Stimulated activated CD8-positive, alpha-beta memory T cell treated with anti-CD3 and anti-CD28 coated beads, Interleukin-12 subunit alpha, Interleukin-12 subunit beta, amount 100 ng/mL, for 4 hours (primary cell): ENCODE measurements around the gene IL3RA.
"Not testable (repeated sequence)": the region's sequence is repeated elsewhere in the genome, so short reads cannot be mapped to it uniquely, and the experiment has no call there.

Experiments
- DNase-seq: peaks from one replicate; pipeline ENCODE4 v3.0.0-alpha.2; 2020; ENCODE audit warnings: low read depth

The IL3RA gene

DNA sequence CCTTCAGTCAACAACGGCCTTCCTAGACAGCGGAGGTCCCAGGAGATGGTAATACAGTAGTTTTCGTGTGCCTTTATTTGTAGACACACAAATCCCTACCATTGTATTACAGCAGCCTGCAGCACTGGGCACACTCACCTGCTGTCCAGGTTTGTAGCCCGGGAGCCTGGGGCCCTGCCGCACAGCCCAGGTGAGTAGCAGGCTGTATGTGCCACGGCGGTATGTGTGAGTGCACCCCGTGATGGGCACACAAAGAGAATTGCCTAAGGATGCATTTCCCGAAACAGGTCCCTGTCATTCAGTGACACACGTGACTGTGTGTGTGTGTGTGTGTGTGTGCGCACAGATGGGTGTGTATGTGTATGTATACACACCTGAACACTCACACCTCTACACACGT is 63.5 kb downstream of the IL3RA start:
- no peak for DNase-seq

DNA sequence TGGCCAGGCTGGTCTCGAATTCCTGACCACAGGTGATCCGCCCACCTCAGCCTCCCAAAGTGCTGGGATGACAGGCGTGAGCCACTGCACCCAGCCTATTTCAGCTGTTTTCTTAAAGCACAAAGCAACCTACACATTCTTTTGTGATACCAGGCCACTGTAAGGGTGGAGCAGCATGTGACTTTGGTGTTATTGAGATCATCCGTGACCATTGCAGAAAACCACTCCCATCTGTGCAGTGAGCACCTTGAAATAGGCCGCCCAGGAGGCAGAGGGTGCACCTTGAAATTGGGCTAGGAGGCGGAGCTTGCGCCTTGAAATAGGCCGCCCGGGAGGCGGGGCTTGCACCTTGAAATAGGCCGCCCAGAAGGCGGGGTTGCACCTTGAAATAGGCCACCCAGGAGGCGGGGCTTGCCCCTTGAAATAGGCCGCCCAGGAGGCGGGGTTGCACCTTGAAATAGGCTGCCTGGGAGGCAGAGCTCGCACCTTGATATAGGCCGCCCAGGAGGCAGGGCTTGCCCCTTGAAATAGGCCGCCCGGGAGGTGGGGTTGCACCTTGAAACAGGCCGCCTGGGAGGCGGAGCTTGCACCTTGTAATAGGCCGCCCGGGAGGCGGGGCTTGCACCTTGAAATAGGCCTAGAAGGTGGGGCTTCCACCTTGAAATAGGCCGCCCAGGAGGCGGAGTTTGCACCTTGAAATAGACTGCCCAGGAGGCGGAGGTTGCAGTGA is 64.3 kb downstream of the IL3RA start:
- no peak for DNase-seq

DNA sequence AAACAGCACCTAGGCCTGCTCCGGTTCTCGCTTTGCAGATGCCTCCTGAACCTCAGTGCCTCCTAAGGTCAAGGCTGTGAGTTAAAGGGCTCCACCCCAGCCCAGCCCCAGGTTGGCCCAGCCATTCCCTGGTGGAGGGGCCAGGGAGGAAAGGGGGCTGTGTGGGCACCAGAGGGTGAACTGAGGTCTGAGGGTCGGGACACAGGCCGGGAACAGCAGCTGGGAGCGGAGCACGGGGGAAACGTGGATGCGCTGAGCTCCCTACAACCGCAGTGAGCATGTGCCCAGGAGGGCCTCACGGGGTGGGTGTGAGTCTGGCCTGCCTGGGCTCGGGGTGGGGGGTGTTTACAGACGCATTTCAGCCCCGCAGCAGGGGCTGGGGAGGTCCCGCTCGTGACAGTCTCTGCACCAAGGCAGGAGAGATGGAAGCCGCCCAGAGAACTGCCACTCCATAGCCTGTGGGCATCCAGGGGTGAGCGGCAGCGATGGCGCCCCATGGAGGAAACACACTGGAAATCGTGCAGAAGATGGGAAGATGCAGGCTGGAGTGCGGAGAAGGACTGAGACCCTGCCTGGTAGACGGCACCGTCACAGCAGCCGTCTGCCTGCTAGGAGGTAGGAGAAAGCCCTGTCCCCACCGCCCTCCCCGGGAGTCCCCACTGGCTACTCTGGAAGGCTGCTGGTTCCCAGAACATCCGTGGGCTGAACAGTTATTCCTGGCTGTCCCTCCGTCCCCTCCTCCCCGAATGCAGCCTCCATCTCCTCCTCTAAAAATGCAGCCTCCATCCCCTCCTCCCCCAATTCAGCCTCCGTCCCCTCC is 65.2 kb downstream of the IL3RA start:
- DNase-seq = no peak

GRCh38 chrX:1403228-1403627 is 66.6 kb downstream of the IL3RA start:
- DNase-seq = no peak

- not testable (repeated sequence) for DNase-seq
Observed at GRCh38 chrX:1403867-1404266, 67.3 kb downstream of the IL3RA start.

DNA sequence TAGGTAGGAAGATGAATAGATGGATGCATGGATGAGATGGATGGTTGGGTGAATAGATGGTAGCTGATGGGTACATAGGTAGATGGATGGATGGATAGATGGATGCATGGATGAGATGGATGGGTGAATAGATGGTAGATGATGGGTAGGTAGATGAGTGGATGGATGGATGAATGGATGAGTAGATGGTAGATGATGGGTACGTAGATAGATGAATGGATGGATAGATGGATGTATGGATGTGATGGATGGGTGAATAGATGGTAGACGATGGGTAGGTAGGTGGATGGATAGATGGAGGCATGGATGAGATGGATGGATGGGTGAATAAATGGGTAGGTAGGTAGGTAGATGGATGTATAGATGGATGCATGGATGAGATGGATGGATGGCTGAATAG is 69.2 kb downstream of the IL3RA start:
- DNase-seq = not testable (repeated sequence)

GRCh38 chrX:1407035-1407434 is 70.5 kb downstream of the IL3RA start:
- DNase-seq = no peak

DNA sequence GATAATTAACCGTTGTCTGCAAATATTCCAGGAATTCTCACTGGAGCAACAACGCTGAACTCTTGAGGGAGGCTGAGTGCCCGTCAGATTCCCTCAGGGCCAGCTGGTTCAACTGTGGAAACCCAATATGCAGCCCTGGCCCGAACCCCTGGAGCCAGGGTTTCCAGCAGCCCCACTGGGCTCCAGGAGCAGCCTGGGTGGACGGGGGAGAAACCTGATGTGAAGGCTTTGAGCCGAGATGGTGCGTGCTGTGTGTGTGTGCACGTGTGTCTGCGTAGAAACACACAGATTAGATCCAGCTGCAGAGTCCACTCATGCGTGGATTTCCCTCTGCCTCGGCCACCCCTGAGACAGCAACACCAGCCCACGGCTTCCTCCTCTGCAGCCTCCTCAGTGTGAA is 74.7 kb downstream of the IL3RA start:
- DNase-seq = no peak

DNA sequence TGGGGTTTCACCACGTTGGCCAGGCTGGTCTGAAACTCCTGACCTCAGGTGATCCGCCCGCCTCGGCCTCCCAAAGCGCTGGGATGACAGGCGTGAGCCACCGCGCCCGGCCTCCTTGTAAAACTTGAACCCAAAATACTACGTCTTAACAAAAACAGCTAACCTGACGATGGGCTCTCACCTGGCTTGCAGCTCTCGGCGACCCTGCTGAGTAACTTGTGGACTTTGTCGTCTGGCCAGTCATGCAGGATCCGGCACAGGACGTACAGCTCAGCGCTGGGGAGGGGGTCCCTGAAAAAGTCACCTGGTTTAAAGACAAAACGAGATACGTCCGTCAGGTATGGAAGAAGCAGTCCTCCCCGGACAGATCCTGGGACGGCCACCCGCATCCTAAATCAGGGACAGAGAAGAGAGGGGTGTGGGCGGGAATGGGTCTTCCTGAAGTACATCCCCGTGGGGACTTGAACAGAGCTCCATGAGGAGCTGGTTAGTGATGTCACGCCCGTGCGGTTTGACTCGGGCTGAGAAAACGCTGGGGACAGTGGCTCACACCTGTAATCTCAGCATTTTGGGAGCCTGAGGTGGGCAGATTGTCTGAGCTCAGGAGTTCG is 76.1 kb downstream of the IL3RA start:
- no peak for DNase-seq

DNA sequence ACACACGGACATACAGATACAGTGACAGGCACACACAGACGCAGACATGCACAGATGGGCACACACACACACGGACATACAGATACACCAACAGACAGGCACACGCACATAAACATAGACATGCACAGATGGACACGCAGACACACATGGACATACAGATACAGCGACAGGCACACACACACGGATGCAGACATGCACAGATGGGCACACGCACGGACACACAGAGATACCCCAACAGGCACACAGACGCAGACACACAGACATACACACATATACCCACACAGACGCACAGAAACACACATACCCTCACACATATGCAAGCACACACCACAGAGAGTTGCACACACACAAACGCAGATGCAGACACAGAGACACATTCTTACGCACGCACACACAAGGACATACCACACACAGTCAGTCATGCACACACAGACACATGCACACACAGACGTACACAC is 79.8 kb downstream of the IL3RA start:
- DNase-seq = no peak

- no peak for DNase-seq
Observed at GRCh38 chrX:1416965-1417760, 80.6 kb downstream of the IL3RA start.

DNA sequence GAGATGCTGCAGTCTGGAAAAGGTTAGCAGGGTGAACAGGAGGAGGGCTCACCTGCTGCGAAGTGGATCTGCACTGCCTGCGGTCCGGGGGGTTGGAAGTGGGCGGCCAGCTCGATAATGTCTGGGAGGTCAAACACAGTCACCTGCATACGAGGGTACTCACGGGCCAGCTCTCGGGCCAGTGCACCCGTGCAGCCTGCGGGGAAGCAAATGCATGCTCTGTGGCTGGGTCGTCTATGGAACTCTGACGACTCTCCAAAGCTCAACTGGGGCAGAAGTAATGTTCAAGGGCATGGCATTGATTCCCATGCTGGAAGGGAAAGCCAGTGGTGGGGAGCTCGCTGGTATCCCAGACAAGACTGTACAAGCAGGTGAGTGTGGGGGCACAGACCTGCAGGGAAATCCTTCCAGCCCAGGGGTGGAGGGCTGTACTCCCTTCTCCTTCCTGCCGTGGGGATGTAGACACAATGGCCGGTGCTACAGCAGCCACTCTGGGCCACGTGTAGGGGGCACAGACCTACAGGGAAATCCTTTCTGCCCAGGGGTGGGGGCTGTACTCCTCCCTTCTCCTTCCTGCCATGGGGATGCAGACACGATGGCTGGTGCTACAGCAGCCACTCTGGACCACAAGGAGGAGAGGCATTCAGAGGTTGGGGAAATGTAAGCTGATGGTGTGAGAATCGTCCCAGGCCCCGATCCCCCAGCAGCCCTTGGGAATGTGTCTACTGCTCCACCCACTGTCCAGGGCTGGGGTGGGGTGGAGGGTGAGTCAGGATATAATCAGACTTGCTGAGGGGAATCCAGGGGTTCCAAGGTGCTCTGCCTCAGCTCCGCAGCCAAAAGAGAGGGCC is 81.6 kb downstream of the IL3RA start:
- no peak for DNase-seq

- no peak for DNase-seq
Observed at GRCh38 chrX:1418901-1419544, 82.4 kb downstream of the IL3RA start.

DNA sequence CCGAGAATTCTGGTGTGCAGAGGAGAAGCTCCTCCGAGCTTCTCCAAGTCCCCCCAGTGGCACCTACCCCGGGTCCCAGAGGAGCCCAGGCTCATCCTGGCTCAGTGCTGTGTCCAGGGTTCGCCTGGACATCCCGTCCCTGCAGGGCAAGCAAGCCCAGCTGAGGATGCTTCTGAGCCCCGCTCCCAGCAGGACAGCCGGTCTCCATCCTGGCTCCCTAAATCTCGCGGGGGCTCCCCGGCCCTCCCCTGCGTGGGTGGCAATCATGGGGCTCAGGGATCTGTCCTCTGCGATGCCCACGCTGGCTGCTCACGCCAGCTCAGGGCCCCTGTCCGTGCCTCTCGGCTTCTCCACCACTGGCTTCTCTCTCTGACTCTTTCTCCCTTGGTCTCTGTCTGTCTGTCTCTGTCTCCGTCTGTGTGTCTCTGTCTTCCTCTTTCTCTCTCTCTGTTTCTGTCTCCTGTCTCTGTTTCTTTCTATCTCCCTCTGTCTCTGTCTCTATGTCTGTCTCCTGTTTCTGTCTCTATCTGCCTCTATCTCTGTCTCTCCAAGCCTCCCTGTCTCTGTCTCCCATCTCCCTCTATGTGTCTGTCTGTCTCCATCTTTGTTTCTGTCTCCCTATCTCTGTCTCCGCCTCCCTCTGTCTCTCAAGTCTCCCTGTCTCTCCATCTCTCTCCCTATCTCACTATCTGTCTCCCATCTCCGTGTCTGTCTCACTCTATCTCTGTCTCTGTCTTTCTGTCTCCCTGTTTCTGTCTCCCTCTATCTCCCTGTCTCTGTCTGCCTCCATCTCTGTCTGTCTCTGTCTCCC is 83.2 kb downstream of the IL3RA start:
- DNase-seq = no peak

DNA sequence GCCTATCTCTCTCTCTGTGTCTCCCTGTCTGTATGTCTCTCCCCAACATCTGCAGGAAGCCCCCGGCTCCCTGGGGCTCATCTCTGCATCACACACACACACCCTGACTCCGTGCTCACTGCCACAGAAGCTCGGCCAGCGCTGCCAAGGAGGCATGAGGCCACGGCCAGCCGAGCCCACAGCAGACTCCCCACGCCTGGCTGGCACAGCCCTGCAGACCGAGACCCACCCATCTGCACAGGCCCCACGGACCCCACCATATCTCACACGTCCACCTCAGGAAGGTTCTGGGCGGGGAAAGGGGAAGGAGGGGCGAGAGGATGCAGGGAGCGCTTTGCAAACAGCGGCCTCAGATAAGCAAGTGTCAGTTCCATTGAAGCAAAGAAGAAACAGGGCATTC is 83.8 kb downstream of the IL3RA start:
- DNase-seq = no peak

DNA sequence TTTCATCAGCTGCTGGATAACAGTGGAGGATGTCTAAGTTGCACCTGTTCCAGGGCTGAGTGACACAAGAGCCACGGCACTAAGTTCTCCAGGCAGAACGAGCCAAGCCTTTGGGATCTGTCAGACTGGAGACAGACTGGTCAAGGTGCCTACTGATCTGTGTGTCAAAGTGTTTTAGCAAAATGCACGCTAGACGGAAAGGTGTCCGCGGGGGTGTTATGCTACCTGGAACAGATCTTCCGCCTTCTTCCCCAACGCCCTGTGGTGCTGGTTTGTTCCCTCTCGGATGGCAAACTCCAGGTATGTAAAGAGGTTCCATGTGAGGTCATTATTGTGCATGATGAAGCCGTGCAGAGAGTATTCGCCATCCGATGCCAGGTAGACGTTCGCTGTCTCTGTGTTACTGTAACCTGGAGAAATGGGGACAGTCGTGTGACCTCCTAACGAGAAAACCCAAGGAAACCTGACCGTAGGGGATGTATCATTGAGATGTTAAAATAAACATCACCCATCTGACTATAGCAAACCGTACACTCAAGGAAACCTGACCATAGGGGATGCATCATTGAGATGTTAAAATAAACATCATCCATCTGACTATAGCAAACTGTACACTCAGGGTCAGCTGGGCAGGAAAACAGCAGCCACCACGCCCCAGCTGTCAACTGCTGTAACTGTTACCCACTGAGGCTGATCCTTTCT is 85.0 kb downstream of the IL3RA start:
- DNase-seq = no peak

DNA sequence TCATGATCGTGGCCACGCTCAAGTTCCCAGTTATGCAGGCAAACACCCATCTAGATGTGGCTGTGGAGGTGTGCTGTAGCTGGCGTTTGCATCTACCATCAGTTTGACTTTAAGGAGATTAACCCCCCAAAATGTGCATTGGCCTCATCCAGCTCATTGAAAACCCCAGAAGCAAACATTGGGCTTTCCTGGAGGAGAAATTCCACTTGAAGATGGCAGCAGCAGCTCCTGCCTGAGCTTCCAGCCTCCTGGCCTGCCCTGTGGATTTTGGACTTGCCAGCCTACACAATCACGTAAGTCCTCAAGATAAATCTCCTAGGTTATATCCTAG is 85.5 kb downstream of the IL3RA start:
- no peak for DNase-seq

DNA sequence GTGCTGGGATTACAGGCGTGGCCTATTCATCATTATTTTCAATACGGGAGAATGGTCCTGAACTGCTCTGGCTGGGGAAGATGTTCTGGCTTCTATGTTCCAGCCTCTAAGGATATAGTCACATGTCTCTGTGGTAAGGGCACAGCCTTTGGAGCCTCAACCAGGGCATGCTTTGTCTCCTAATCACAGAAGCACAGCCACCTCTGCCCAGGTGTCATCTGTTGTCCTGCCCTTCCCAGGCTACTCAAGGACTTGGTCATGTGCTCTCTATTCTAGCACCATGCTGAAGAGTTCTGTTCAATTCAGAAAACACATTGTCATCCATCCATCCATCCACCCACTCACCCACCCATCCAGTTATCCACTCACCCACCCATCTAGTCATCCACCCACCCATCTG is 86.6 kb downstream of the IL3RA start:
- DNase-seq = no peak

GRCh38 chrX:1424147-1424851 is 87.7 kb downstream of the IL3RA start:
- DNase-seq = no peak
